Stimulated activated naive CD4-positive, alpha-beta T cell treated with Interleukin-2 at 50 U/mL for 16 hours (primary cell): ENCODE data around the gene MAPK8IP3.

ENCODE experiments used
- DNase-seq: peaks from one replicate; lab custom pipeline; 2025; lab: John Stamatoyannopoulos, UW

MAPK8IP3 gene

DNA sequence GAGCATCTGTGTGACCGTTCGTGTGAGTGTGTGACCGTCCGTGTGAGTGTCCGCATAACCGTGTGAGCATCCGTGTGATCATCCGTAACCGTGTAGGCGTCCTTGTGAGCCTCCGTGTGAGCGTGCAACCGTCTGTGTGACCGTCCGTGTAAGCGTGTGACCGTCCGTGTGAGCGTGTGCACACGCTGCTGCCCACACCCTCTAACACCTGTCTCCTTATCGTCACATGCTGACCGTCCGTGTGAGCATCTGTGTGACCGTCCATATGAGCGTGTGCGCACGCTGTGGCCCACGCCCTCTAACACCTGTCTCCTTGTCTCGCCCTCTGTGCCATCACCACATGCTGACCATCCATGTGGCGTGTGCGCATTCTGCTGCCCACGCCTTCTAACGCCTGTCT, 34.2 kb downstream of the MAPK8IP3 start:
- no peak for DNase-seq

DNA sequence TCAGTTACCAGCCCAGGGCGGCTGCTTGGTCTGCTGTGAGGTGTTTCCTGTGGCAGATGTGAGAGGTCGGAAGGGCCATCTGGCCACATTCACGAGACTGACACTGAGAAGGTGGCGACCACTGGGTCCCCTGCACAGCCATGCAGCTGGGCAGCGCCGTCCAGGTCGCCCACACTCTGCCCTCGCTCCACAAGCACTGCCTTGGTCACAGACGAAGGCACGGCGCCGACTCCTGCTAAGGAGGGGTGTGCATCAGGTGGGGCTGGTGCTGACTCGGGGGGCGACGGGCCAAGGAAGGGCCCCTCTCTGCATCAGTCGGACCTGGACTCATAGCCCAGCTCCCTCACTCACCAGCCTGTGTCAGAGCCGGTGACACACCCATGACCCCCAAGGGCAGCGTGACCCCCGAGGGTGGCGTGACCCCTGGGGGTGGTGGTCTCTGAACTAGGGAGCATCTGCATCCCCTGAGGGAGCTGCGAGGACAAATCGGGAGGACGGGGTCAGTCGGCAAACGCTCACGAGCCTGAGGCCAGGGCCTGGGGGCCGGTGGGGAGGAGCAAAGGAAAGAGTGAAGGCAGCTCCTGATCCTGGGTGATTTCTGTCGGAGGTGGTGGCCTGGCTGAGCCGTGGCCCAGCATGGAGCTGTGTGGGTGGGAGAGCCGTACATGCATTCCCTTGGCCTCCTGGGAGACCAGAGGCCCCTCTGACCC, 34.9 kb downstream of the MAPK8IP3 start:
- DNase-seq: no peak

DNA sequence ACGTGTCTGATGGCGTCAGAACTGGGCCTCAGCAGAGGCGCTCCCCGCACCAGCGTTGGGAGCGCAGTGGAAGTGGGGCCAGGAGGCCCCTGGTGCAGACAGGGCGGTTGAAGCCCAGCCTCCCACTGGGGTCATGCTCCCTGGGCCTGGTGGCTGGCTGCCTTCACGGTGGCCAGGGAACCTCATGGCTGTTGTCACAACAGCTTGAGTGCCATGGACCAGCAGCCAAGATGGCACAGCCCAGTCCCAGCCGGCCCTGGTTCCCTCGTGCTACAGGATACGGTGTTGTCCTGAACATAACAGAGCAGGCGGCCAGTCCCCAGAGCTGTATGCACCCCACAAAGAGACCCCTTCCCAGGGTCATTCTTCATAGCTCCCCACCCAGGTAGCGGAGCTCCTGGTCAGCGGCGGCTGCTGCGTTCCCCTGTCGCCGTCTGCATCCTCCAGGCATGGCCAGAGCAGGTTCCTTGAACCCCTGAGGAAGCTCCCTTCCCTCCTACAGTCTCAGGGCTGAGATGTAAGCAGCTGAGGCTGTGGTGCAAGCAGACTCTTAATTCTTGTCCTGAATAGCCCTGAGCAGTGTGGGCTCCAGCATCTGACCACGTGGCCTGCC, 35.7 kb downstream of the MAPK8IP3 start:
- DNase-seq: no peak

DNA sequence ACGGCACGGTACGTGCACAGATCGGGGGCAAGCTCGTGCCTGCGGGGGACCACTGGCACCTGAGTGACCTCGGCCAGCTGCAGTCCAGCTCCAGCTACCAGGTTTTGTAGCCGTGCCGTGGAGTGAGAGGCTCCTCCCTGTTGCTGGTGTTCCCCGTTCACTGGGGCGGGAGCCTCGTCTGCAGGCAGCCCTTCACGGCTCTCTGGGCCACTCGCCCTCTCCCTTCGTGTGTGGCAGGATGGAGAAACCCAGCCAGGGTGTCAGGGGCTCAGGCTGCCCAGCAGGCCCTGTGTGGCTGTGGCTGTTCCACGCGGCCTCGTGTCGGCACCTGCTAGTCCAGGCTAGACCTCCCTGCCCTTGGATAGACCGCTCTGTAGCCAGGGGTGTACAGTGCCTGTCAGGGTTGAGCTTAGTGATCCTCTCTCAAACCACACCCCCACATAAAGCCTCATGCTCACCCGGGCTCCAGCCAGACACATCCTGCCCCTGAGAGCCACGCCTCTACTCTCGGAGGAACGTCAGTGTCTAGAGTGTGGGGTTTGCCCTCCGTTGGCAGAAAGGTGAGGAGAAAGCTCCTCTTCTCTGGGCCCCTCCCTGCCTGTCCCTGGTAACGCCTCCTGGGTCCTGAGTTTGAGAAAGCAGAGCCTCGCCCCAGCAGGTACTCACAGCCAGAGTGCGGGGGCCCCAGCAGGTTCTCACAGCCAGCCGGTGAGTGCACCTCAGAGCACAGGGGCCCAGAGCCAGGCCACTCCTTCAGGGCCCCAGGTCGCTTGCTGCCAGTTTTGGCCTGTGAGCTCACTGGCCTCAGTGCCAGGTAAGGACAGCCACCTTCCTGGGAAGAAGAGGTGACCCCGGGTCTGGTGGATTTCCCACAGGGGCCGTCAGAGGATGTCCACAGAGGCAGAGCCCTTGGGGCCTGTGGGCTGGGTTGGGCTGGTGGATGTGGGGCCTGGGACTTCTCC, 37.7 kb downstream of the MAPK8IP3 start:
- DNase-seq: no peak

DNA sequence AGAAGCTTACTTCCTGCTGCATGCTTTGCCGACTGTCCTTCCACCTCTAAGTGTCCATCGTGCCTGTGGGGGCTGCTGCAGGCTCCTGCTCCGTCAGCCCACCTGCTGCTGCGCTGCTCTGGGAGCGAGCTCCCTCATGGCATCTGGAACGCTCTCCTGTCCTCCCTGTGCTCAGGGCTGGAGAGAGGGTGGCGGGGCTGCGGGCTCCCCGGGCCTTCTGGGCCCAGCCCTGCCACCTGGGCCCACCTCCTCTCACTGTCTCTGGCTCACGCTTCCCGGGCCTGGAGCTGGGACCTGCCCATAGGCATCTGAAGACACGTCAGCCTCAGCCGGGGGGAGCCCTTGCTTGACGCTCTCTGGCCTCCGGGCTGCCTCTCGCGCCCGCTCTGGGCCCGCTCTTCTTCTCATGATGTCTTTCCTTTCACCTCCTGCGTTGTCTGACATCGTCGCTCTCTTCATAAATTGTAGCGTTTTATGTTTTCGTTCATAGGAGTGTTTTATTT, 38.4 kb downstream of the MAPK8IP3 start:
- no peak for DNase-seq

DNA sequence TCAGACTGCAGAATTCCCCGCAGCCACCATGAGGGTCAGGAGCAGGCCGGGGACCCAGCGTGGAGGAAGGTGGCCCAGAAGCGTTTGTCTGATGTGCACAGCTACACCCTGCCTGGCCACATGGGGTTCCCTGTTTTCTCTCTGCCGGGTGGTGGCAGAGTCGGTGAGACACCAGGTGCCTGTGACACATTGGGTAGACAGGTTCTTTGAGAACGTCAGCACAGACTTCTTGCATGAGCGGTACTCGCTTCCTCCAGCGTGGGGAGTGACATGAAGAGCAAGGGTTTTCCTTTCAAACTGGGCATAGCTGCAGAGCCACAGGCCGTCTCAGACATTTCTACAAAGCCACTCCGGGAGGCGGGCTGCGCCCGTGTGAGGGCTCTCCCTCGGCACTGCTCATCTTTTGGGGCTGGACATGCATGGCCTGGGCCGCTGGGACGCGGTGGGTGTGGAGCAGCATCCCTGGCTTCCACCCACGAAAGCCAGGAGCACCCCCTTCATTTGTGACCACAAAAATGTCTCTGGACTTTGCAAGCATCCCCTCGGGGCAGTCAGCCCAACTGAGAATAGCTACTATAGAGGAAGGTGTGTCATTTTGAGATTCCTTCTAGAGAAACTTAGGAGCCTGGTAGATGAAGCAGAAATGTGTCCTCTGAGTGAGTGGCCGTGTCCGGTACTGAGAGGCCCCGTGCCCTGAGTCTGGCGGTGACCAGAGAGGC, 39.3 kb downstream of the MAPK8IP3 start:
- DNase-seq: no peak

DNA sequence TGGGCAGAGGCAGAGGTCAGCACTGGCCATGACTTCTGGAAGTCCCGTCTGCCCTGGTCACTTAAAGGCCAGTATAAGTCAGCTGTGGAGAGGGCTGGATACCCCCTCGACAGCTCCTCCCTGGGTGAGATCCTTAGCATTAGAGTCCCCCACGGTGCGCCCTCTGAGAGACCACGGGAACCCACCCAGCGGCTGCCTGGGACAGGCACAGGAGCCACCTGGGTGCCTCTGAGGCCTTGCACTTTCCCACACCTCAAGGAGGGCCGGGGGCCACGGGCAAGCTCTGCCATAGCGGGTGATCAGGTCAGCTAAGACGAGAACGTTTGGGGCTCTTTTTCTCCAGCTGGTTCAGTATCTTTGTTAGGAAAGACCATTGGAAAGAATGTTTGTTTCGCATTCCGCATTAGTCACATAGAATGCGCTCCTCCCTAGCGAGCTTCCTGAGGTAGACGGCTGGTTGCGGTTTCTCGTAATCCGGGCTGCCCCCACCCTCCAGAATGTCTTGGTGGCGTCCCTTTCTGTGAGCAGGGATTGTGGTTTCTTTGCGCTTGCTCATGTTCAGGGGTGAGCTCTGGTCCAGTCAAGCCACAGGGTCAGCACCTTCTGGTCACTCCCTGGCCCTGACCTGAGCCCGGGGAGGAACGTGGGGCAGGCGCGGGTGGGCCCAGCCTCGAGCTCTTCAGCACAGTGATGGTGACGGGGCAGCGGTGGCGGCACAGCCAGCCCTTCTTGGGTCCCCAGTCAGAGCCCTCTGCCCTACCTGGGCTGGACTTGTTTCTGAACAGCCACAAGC, 40.1 kb downstream of the MAPK8IP3 start:
- DNase-seq: no peak

DNA sequence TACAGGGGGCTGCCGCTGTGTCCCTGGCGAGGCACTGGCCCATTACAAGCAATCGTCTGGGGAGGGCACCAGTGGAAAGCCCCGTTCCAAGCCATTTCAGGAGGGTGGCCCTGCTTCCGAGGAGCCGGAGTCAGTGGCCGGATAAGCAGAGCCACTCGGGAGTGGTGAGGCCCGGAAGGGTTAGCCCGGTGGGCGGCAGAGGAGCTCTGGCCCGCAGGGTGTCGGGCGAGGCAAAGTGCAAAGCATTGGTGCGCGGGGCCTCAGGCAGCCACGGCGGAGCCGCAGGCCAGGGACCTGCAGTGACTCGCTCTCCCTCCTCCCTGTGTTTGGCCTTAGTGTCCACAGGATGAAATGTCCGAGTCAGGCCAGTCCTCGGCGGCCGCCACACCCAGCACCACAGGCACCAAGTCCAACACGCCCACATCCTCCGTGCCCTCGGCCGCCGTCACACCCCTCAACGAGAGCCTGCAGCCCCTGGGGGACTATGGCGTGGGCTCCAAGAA, 40.7 kb downstream of the MAPK8IP3 start:
- no peak for DNase-seq

DNA sequence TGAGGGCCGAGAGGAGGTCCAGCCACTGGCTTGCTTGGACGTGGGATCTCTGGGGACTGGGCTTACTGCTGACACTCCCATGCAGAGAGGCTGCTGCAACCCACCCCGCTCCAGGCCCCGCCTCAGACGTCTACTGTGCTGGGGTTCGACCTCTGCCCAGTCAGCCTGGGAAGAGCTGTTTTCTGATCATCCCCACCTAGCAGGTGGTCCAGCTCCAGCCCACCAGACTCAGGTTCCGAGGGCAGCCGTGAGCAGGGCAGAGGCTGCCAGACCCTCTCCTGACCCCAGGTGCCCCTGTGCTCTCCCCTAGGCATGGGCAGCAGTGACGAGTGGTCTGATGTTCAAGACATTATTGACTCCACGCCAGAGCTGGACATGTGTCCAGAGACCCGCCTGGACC, 41.9 kb downstream of the MAPK8IP3 start:
- no peak for DNase-seq

DNA sequence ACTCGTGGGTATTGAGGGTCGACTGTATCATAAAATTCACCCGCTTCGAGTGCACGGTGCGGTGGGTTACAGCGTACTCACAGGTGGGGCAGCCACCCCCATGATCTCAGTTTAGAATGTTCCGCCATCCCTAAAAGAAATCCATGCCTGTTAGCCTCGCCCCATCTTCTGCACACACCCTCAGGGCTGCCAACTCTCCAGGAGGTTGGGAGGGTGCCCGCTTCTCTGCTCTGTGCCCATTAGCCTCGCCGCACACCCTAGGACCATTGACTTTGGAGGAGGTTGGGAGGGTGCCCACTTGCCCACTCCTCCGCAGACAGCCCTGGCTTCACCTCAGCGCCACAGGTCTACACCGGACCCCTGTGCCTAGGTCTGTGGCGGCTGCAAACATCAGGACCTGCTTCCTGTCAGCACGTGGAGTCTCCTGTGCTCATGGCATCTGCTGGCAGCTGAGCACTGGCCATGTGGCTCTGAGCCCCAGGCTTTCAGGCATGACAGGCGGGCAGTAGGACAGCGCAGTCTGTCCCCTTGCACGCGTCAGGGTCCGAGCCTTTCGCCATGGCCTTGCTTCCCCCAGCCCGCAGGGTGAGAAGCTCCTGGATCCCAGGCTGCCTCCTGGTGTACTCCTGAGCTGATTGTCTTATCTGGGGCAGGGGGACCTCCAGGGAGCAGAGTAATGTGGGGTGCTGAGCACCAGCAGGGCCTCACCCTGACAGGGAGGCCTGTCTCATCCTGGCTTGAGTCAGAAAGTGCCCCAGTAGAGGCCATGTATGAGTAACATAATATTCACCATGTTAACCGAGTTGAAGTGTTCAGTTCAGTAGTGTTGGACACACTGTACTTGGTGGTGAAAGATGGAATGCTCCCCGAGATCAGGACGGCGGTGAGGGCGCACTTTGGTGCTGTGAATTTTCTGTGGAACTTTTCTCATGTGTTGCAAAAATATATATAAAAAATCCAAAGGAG, 43.4 kb downstream of the MAPK8IP3 start:
- DNase-seq: no peak

DNA sequence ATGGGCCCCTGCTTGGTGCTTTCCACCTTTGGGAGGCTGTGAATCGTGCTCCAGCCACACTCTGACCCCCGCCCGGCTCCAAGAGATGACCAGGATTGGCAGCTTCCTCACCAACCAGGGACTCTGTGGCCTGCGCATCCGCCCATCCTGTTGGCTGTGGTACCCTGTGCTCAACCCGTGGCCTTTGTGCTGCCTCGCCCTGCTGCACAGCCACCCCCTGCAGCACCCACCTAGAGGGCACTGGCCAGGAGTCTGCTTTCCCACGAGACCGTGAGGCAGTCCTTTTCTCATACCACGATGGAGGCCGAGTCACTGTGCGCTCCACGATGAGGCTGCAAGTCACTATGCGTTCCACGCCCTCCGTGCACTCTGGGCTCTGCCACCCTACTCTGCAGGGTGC, 46.0 kb downstream of the MAPK8IP3 start:
- DNase-seq: no peak

DNA sequence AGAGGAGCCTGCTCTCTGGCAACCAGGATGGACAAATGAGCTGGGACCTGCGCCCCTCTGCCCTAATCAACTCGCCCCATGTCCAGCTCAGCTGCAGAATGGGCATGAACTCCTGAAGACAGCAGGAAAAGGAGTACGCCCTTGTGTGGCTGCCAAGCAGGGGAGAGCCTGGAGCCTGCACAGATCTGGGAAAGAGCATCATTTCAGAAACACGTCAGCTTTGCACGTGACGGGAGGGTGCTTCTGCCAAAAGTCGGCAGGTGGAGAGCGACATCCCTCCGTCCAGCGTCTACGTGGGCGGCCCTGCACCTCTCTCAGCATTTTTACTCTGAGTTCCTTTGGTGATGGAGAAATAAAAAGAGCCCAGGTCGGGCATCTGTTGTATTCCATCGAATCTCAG, 46.9 kb downstream of the MAPK8IP3 start:
- DNase-seq: no peak

DNA sequence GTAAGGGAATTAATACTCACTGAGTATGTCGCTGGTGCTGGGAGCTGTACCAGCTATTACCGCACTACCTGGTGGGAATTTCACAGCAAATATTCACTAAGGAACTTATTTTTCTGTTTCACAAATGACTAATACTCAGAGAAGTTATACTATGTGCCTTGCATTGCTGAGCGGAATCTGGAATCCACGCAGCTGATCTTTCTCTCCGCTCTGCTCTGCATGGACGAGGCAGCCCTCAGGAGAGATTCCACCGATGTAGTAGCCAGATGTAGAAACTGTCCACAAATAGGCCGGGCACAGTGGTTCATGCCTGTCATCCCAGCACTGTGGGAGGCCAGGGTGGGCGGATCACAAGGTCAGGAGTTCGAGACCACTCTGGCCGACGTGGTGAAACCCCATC, 48.2 kb downstream of the MAPK8IP3 start:
- no peak for DNase-seq

DNA sequence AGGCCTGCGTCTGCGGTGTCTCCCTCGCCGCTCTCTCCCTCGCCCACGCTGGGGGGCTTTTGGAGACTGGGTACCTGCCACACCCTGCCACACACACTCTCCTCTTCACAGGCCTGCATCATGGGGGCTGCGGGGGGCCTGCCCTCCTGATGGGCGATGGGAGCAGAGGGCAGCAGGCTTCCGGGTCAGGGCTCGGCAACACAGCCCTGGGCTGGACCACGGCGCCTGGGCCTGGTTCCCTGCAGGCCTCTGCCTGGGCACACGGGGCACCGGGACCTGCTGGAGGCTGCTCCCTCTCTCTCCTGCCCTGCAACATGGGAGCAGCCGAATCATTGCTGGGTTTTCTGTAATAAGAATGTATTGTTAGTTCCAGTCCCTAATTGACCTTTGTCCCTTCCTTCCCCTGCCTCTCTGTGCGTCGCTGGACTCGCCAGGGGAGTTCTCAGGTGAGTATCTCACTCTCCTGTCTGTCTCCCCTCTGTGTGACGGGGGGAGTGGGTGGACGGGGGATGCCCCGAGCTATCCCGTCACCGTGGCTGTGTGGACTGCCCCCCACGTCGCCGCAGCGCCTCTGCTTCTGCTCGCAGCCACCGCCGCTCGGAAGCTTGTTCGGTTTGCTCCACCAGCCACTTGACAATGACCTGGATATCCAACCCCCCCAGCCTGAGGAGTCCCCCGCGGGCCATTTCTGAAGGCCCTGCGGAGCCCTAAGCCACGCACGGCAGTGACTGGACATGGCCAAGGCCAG, 51.9 kb downstream of the MAPK8IP3 start:
- DNase-seq: no peak

DNA sequence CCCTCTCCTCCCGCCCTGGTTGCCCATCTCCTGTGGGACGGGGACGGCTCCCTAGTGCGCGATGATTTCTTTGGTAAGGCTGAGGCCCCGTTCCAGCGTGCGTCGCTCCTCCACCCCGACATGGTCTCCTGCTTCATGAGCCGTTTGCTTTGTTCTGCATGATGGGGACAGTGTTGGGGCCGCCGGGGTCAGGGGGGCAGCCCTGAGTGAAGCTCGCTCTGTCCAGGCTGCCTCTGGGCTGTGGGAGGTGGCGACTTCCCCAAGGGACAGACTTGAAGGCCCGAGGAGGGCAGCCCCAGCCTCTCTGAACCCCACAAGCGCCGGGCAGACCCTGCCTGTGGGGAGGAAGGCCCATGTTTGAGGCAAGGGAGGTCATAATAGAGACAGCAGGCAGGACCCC, 52.9 kb downstream of the MAPK8IP3 start:
- DNase-seq: no peak

DNA sequence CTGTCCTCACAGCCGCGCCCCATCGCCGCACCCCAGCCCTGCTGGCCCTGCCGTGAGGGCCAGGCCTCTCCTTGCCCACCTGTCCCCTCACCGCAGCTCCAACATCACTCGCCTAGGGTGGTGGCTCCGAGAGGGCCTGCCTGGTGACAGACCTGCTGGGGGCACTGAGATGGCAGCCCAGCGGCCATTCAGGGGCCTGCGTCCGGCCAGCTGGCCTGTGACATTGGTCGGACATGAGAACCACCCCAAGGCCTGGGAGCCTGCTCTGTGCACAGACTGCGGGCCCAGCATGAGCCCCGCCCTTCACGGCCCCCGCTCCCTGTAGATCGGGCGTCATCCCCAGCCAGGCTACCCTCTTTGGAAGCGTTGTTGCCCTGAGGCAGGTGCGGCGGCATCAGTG, 53.5 kb downstream of the MAPK8IP3 start:
- DNase-seq: no peak

DNA sequence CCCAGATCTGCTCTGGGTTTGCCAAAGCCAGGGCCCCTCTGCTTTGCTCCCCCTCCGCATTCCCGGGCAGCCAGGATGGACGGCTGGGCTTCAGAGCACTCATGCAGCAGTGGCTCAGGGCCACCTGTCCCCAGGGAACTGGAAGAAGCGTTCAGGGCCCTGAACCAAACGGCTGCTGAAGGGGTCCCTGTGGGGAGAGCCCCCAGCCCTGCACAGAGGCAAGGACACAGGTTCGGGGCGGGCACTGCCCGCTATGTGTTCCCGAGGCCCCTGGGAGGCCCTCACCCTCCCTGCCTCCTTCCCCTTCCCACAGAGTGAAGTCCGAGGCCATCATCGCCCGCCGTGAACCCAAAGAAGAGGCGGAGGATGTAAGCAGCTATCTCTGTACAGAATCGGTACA, 54.9 kb downstream of the MAPK8IP3 start:
- no peak for DNase-seq

DNA sequence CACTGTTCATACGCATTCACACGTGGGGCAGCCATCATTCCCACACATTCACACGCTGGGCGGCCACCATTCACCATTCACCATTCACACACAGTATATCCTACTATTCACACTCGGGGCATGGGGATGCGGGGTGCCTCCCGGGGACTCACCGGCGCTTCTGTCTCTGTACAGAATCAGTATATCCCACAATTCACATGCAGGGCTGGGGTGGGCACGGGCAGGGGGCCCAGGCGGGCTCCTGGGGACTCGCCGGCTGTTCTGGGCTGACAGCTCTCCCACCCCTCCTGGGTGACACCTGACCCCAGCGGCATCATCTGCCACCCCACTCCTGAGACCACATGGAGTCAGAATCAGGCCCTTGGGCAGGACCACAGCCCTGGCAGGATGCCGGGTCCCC, 55.8 kb downstream of the MAPK8IP3 start:
- DNase-seq: no peak
